ENCODE measurements around the gene UBE3C. TPM values are rescaled to one million over a fixed set of nuclear protein-coding genes. Genes with fewer than 3 reads are reported as not detected.

The UBE3C gene
- total and polyA plus RNA-seq, 9 of the 15 experiments (the other 6 are each of a cell fraction or from before 2014, with no cell fraction given), result 9.6 to 91.7 (median 75.4) TPM

DNA sequence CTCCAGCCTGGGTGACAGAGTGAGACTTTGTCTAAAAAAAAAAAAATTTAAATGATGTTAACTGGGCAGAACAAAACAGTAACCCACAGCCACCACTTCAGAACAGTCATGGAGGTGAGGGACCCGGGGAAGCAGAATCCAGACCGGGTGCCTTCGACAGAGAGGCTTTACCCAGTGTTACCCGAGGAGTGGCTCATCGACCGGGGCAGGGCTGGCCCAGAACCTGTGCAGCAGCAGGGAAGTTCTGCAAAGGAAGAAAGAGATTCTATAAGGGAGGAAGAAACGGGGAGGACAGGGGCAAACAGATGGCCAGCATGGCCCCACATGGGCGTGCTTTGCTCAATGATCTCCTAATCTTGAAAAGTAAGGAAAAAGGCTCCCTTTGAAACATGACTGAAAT lies 26.0 kb upstream of the UBE3C start:
- peaks cover 4% of the 10 kb centered on the region; the same call in 1 of the 2 replicates for H3K9me3 ChIP-seq (replicated peaks; ENCODE audit: control insufficient read depth, insufficient read depth, low read depth, low read length)
- no peak for FAIRE-seq
- no peaks in the 10 kb centered on the region for H3K36me3 ChIP-seq (ENCODE audit: control insufficient read depth, insufficient read depth, low read length)
- no peak overlapping the region for H3K4me2 ChIP-seq (ENCODE audit: insufficient read depth, low read length)
- in situ Hi-C loops (cut with MboI), result no loop called here
- H2AFZ ChIP-seq (ENCODE audit: low read depth, low read length), result no peak overlapping the region
- BruUV-seq (replicated peaks), result no TSS peak
- no peak for ATAC-seq
- H3K9ac ChIP-seq (ENCODE audit: insufficient read depth in 1 of 2, low read depth in 2 of 2, low read length in 2 of 2), result no peak overlapping the region
- ChIA-PET POLR2A (interaction anchor here (0.6 to 1.2 kb wide), 2 partner anchors 13 to 72 kb away, joined by 3 read pairs; no protein-coding TSS in a partner anchor), CTCF (ENCODE audit: low intra/inter-chr PET ratio) (no interaction called here)
- intact Hi-C loops (cut with micrococcal nuclease), result no loop called here
- no peaks in the 10 kb centered on the region for H3K9me1 ChIP-seq (ENCODE audit: control insufficient read depth, insufficient read depth, low read length)
- DNase-seq (ENCODE audit: extremely low read depth in 1 of 4, low spot score in 3 of 4), result no peak
- no peak overlapping the region for H3K4me3 ChIP-seq
- WGBS (ENCODE audit: insufficient coverage, low coverage, missing lambda C conversion rate), result 0% methylated on average over 8 of the region's 8 CpGs
- H4K20me1 ChIP-seq (replicated peaks; ENCODE audit: control insufficient read depth, insufficient read depth, low read length), result no peaks in the 10 kb centered on the region
- peaks cover 31 to 60% of the 10 kb centered on the region in 2 experiments for H3K27me3 ChIP-seq (ENCODE audit: control insufficient read depth in 2 of 2, insufficient read depth in 2 of 2, low read length in 2 of 2)
- TF ChIP-seq RBM17 (IDR thresholded peaks at IDR 0.05; ENCODE audit: borderline replicate concordance, low read depth, low read length) (no peak), SMAD4 (CRISPR knock-in tag; conservative IDR thresholded peaks at IDR 0.05) (no peak), RBM34 (IDR thresholded peaks at IDR 0.05; ENCODE audit: borderline replicate concordance, insufficient read depth, low read length) (no peak), KDM2B (CRISPR knock-in tag; IDR thresholded peaks at IDR 0.05) (no peak), ZNF586 (CRISPR knock-in tag; conservative IDR thresholded peaks at IDR 0.05) (no peak), NCOA6 (IDR thresholded peaks at IDR 0.05) (no peak), C11orf30 (IDR thresholded peaks at IDR 0.05; ENCODE audit: low read depth) (no peak), SLC30A9 (CRISPR knock-in tag; IDR thresholded peaks at IDR 0.05) (no peak), LEF1 (IDR thresholded peaks at IDR 0.05) (no peak)
- no peak overlapping the region for H3K27ac ChIP-seq (ENCODE audit: extremely low read depth, low read depth, low read length)
- no peaks in the 10 kb centered on the region for H3K4me1 ChIP-seq (replicated peaks in 1 of 2; ENCODE audit: control insufficient read depth in 2 of 2, insufficient read depth in 2 of 2, low read length in 2 of 2)
- H3K79me2 ChIP-seq (ENCODE audit: control insufficient read depth, insufficient read depth, low read length), result no peaks in the 10 kb centered on the region

Measured in K562 (cell line).